ENCODE measurements around the gene LMF1. TPM values are rescaled to one million over a fixed set of nuclear protein-coding genes. Genes with fewer than 3 reads are reported as not detected.

LMF1 gene
- total RNA-seq, 1 experiment from 2014 or later, result 12.8 TPM

GRCh38 chr16:965487-965886 is 5.3 kb downstream of the LMF1 start:
- ATAC-seq (no peak), DNase-seq (ENCODE audit: low read depth, low spot score) (no peak)
- Histone ChIP-seq H3K4me2 (ENCODE audit: low read length) (no peak overlapping the region), H3K4me1 (ENCODE audit: control insufficient read depth in 1 of 2, insufficient read depth in 2 of 2, low read length in 2 of 2) (peaks cover 16% of the 10 kb centered on the region in 2 experiments), H2AFZ (ENCODE audit: low read depth, low read length, poor library complexity, severe bottlenecking) (no peak overlapping the region), H3K9me2 (ENCODE audit: insufficient read depth) (no peaks in the 10 kb centered on the region), H3K4me3 (replicated peaks in 1 of 2; ENCODE audit: low read depth in 1 of 2, low read length in 2 of 2) (no peak overlapping the region), H3K27ac (ENCODE audit: low read depth, low read length) (no peak overlapping the region), H4K20me1 (ENCODE audit: insufficient read depth) (no peaks in the 10 kb centered on the region), H3K9ac (ENCODE audit: low read length) (no peak overlapping the region), H3K79me2 (ENCODE audit: insufficient read depth, low read length) (peaks cover 12% of the 10 kb centered on the region; the same call in 1 of the 2 replicates), H3K27me3 (ENCODE audit: insufficient read depth, low read length) (no peaks in the 10 kb centered on the region), H3K36me3 (ENCODE audit: control insufficient read depth in 1 of 2, insufficient read depth in 2 of 2, low read length in 2 of 2) (peaks cover 0 to 10% of the 10 kb centered on the region in 2 experiments; a peak in 1 of 4 replicates), H3K9me3 (ENCODE audit: control insufficient read depth in 1 of 2, insufficient read depth in 1 of 2, low read depth in 1 of 2, low read length in 2 of 2) (no peaks in the 10 kb centered on the region; a peak in 1 of 4 replicates)
- intact Hi-C loops (cut with micrococcal nuclease), result no loop called here
- no peak for TF ChIP-seq FOSL1 (IDR thresholded peaks at IDR 0.05; ENCODE audit: low read depth)
- no peak for TF ChIP-seq ZNF274 (IDR thresholded peaks at IDR 0.05; ENCODE audit: low read depth, low read length)
- TF ChIP-seq EGR1 (IDR thresholded peaks at IDR 0.05; ENCODE audit: low read depth), result no peak
- TF ChIP-seq, protein P1, sequence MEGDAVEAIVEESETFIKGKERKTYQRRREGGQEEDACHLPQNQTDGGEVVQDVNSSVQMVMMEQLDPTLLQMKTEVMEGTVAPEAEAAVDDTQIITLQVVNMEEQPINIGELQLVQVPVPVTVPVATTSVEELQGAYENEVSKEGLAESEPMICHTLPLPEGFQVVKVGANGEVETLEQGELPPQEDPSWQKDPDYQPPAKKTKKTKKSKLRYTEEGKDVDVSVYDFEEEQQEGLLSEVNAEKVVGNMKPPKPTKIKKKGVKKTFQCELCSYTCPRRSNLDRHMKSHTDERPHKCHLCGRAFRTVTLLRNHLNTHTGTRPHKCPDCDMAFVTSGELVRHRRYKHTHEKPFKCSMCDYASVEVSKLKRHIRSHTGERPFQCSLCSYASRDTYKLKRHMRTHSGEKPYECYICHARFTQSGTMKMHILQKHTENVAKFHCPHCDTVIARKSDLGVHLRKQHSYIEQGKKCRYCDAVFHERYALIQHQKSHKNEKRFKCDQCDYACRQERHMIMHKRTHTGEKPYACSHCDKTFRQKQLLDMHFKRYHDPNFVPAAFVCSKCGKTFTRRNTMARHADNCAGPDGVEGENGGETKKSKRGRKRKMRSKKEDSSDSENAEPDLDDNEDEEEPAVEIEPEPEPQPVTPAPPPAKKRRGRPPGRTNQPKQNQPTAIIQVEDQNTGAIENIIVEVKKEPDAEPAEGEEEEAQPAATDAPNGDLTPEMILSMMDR (IDR thresholded peaks at IDR 0.05 in 2 of 3, conservative IDR thresholded peaks at IDR 0.05 in 1 of 3; ENCODE audit: borderline replicate concordance in 1 of 3, insufficient read depth in 1 of 3, low read depth in 2 of 3, low read length in 2 of 3), result no peak
- ChIA-PET POLR2A (no interaction called here), CTCF (no interaction called here), RAD21 (ENCODE audit: low non-redundant PET in 1 of 2, low total read pairs in 2 of 2, uncharacterized antibody in 2 of 2, unreplicated experiment in 2 of 2) (no interaction called here)
- BruUV-seq (replicated peaks), result no TSS peak

- no peaks in the 10 kb centered on the region; a peak in 1 of 4 replicates for H3K9me3 ChIP-seq (ENCODE audit: control insufficient read depth in 1 of 2, insufficient read depth in 1 of 2, low read depth in 1 of 2, low read length in 2 of 2)
- peaks cover 0 to 10% of the 10 kb centered on the region in 2 experiments; a peak in 1 of 4 replicates for H3K36me3 ChIP-seq (ENCODE audit: control insufficient read depth in 1 of 2, insufficient read depth in 2 of 2, low read length in 2 of 2)
- POLR2A ChIA-PET, result interaction anchor here (0.8 kb wide), 1 partner anchor 16 kb away, joined by 4 read pairs; the partner anchor contains the start of gene SOX8
- RAD21 ChIA-PET (ENCODE audit: low non-redundant PET in 1 of 2, low total read pairs in 2 of 2, uncharacterized antibody in 2 of 2, unreplicated experiment in 2 of 2), result no interaction called here
- ATAC-seq, result no peak
- H3K4me2 ChIP-seq (ENCODE audit: low read length), result no peak overlapping the region
- intact Hi-C loops (cut with micrococcal nuclease), result no loop called here
- H3K27me3 ChIP-seq (ENCODE audit: insufficient read depth, low read length), result no peaks in the 10 kb centered on the region
- no peak overlapping the region for H2AFZ ChIP-seq (ENCODE audit: low read depth, low read length, poor library complexity, severe bottlenecking)
- H4K20me1 ChIP-seq (ENCODE audit: insufficient read depth), result no peaks in the 10 kb centered on the region
- peaks cover 14 to 16% of the 10 kb centered on the region in 2 experiments for H3K4me1 ChIP-seq (ENCODE audit: control insufficient read depth in 1 of 2, insufficient read depth in 2 of 2, low read length in 2 of 2)
- H3K4me3 ChIP-seq (replicated peaks in 1 of 2; ENCODE audit: low read depth in 1 of 2, low read length in 2 of 2), result no peak overlapping the region
- CTCF ChIA-PET, result no interaction called here
- no TSS peak for BruUV-seq (replicated peaks)
- H3K79me2 ChIP-seq (ENCODE audit: insufficient read depth, low read length), result peaks cover 8% of the 10 kb centered on the region; the same call in 1 of the 2 replicates
- no peaks in the 10 kb centered on the region for H3K9me2 ChIP-seq (ENCODE audit: insufficient read depth)
- no peak for DNase-seq (ENCODE audit: low read depth, low spot score)
- H3K9ac ChIP-seq (ENCODE audit: low read length), result no peak overlapping the region
- H3K27ac ChIP-seq (ENCODE audit: low read depth, low read length), result no peak overlapping the region
- TF ChIP-seq POLR2A (IDR thresholded peaks at IDR 0.05; ENCODE audit: borderline replicate concordance, extremely low read depth, insufficient read depth, insufficient read length), result no peak
- no peak for TF ChIP-seq YY1 (IDR thresholded peaks at IDR 0.05; ENCODE audit: extremely low read depth, insufficient replicate concordance, low read depth, low read length)
- no peak for TF ChIP-seq EZH2 (IDR thresholded peaks at IDR 0.05)
- TF ChIP-seq ZNF274 (IDR thresholded peaks at IDR 0.05; ENCODE audit: low read depth, low read length), result no peak
- TF ChIP-seq, protein P1 (IDR thresholded peaks at IDR 0.05 in 2 of 3, conservative IDR thresholded peaks at IDR 0.05 in 1 of 3; ENCODE audit: borderline replicate concordance in 1 of 3, insufficient read depth in 1 of 3, low read depth in 2 of 3, low read length in 2 of 3), result no peak
- no peak for TF ChIP-seq CBX3 (IDR thresholded peaks at IDR 0.05; ENCODE audit: low read depth)
- no peak for TF ChIP-seq EGR1 (IDR thresholded peaks at IDR 0.05; ENCODE audit: low read depth)
- no peak for TF ChIP-seq SP1 (IDR thresholded peaks at IDR 0.05; ENCODE audit: low read depth)
- no peak for TF ChIP-seq EZH2phosphoT487 (IDR thresholded peaks at IDR 0.05; ENCODE audit: borderline replicate concordance)
- no peak for TF ChIP-seq REST (IDR thresholded peaks at IDR 0.05; ENCODE audit: low read depth)
These were observed 5.8 kb downstream of the LMF1 start for GRCh38 chr16:965036-965395.

All from HCT116 (cell line).